Esophagus squamous epithelium (tissue), 5 donors: Measurements from ENCODE around the gene MS4A18. TPM values are rescaled to one million over a fixed set of nuclear protein-coding genes. Genes with fewer than 3 reads are reported as not detected.
A peak's percentile ranks its signal among the peaks of the same experiment; 100 is the strongest.

ENCODE experiments used
- DNase-seq: peaks from one replicate; lab custom pipeline; 2025; lab: John Stamatoyannopoulos, UW
- H3K27ac ChIP-seq, 4 donors: fragments of 200-600 bp; sonication (generic); one replicate each; pipeline ENCODE4 v1.5.1; 2016 to 2019; ENCODE audit warnings: mild to moderate bottlenecking in 1 of 4
- H3K27me3 ChIP-seq, 4 donors: fragments of 200-600 bp; sonication (generic); 1 replicate in 3 of 4; 2 replicates in 1 of 4; pipeline versions ENCODE4 v1.5.1 to v1.6.0; 2017 to 2021; ENCODE audit warnings: antibody characterized with exemption in 1 of 4
- H3K36me3 ChIP-seq, 3 donors: fragments of 200-600 bp; sonication (generic); one replicate each; pipeline ENCODE4 v1.5.1; 2016 to 2019
- H3K4me1 ChIP-seq, 3 donors: fragments of 200-600 bp; sonication (generic); one replicate each; pipeline ENCODE4 v1.5.1; 2017 to 2019
- H3K4me3 ChIP-seq, 4 donors: fragments of 200-600 bp; sonication (generic); 1 replicate in 3 of 4; 2 replicates in 1 of 4; pipeline ENCODE4 v1.5.1; 2016 to 2019; ENCODE audit warnings: mild to moderate bottlenecking in 2 of 4, moderate library complexity in 1 of 4
- H3K9me3 ChIP-seq, 3 donors: fragments of 200-600 bp; sonication (generic); one replicate each; pipeline ENCODE4 v1.5.1; 2016 to 2019
- POLR2A ChIP-seq, 4 donors: fragments of 450-650 bp; IDR thresholded peaks; one replicate each; pipeline ENCODE4 v1.6.1; 2017; ENCODE audit warnings: antibody characterized with exemption in 4 of 4, mild to moderate bottlenecking in 4 of 4, moderate library complexity in 3 of 4
- WGBS, 2 donors: methylation state at CpG; one replicate each; pipeline ENCODE4 v1.1.5; 2018; 5-methylcytosine and 5-hydroxymethylcytosine counted together
- intact Hi-C: fragments of 100-400 bp; cut with DNase I; formaldehyde crosslinking; loops from one replicate; pipeline ENCODE4 v1.15.0; 2022
- total RNA-seq, 4 donors: library from RNA; depleted of rRNA; stranded (reverse); fragments of >200 nt; gene quantifications; one replicate each; pipeline ENCODE4 v1.1.0, GENCODE V29; 2016
- TF ChIP-seq, protein P1 (sequence below), 6 experiments: fragments of 450-650 bp in 4 of 6; fragments of 200-600 bp in 2 of 6; sonication (generic) in 2 of 6; IDR thresholded peaks; one replicate each; pipeline ENCODE4 v1.5.1; 2016 to 2019; ENCODE audit warnings: antibody characterized with exemption in 6 of 6, mild to moderate bottlenecking in 4 of 6, moderate library complexity in 4 of 6
- donor health status: DM: yes; HTN: yes; CAD: no.

Gene MS4A18
- total RNA-seq, 4 donors from 2014 or later: not detected

- 13 to 15% methylated on average over 2 of the region's 2 CpGs for WGBS, 2 donors
- no peak within 1 kb of the TSS for H3K27ac ChIP-seq
- no peak within 1 kb of the TSS for H3K4me3 ChIP-seq
- DNase-seq: no peak
- no peaks in the 10 kb centered on the region for H3K27me3 ChIP-seq
- intact Hi-C loops: no loop called here
- no peaks in the 10 kb centered on the region for H3K36me3 ChIP-seq
- no peaks in the 10 kb centered on the region for H3K4me1 ChIP-seq
- no peak for TF ChIP-seq POLR2A (IDR thresholded peaks at IDR 0.05)
- TF ChIP-seq, protein P1, sequence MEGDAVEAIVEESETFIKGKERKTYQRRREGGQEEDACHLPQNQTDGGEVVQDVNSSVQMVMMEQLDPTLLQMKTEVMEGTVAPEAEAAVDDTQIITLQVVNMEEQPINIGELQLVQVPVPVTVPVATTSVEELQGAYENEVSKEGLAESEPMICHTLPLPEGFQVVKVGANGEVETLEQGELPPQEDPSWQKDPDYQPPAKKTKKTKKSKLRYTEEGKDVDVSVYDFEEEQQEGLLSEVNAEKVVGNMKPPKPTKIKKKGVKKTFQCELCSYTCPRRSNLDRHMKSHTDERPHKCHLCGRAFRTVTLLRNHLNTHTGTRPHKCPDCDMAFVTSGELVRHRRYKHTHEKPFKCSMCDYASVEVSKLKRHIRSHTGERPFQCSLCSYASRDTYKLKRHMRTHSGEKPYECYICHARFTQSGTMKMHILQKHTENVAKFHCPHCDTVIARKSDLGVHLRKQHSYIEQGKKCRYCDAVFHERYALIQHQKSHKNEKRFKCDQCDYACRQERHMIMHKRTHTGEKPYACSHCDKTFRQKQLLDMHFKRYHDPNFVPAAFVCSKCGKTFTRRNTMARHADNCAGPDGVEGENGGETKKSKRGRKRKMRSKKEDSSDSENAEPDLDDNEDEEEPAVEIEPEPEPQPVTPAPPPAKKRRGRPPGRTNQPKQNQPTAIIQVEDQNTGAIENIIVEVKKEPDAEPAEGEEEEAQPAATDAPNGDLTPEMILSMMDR (IDR thresholded peaks at IDR 0.05): no peak
- no peaks in the 10 kb centered on the region for H3K9me3 ChIP-seq
These were observed 25.2 kb upstream of the MS4A18 start, which contains the start of gene MS4A8 for GRCh38 chr11:60699284-60699691. Gene MS4A8, plus strand, starts transcription at chr11:60699612. Its CDS starts 1,249 bp downstream, at chr11:60700861.

GRCh38 chr11:60699936-60700335 is 24.6 kb upstream of the MS4A18 start:
- no peaks in the 10 kb centered on the region for H3K4me1 ChIP-seq
- no peaks in the 10 kb centered on the region for H3K36me3 ChIP-seq
- WGBS, 2 donors: 60 to 90% methylated on average over 1 to 3 of the region's 5 CpGs
- intact Hi-C loops: no loop called here
- H3K27ac ChIP-seq: no peak overlapping the region
- H3K4me3 ChIP-seq: no peak overlapping the region
- no peaks in the 10 kb centered on the region for H3K9me3 ChIP-seq
- no peaks in the 10 kb centered on the region for H3K27me3 ChIP-seq
- TF ChIP-seq, protein P1 (IDR thresholded peaks at IDR 0.05): no peak
- no peak for TF ChIP-seq POLR2A (IDR thresholded peaks at IDR 0.05)
- DNase-seq: no peak

GRCh38 chr11:60700689-60701468 is 23.6 kb upstream of the MS4A18 start:
- 58 to 60% methylated on average over 12 of the region's 14 CpGs for WGBS, 2 donors
- DNase-seq: no peak
- intact Hi-C loops: no loop called here
- TF ChIP-seq, protein P1 (IDR thresholded peaks at IDR 0.05): peak in 1 of 6 experiments; percentile 34
- no peak for TF ChIP-seq POLR2A (IDR thresholded peaks at IDR 0.05)
- Histone ChIP-seq H3K9me3 (no peaks in the 10 kb centered on the region), H3K27ac (no peak overlapping the region), H3K36me3 (no peaks in the 10 kb centered on the region), H3K27me3 (no peaks in the 10 kb centered on the region), H3K4me1 (no peaks in the 10 kb centered on the region), H3K4me3 (no peak overlapping the region)

DNA sequence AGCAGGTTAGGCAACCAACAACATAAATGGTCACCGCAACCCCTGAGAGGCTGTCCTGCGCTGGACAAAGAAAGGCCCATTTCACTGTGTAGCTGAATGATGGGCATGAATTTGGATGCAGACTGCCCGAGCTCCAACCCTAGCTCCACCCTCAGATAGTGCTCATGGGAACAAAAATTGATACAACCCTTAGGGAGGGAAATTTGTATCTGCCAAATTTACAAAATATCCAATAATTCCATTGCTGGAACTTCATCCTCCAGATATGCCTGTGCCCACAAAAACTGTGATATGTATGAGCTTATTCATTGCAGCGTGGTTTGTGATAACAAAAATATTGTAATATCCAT is 23.1 kb upstream of the MS4A18 start:
- no peaks in the 10 kb centered on the region for H3K9me3 ChIP-seq
- intact Hi-C loops: no loop called here
- H3K4me1 ChIP-seq: no peaks in the 10 kb centered on the region
- DNase-seq: no peak
- H3K36me3 ChIP-seq: no peaks in the 10 kb centered on the region
- H3K27me3 ChIP-seq: no peaks in the 10 kb centered on the region
- no peak overlapping the region for H3K4me3 ChIP-seq
- 56 to 60% methylated on average over 4 of the region's 4 CpGs for WGBS, 2 donors
- TF ChIP-seq POLR2A (IDR thresholded peaks at IDR 0.05): no peak
- TF ChIP-seq, protein P1 (IDR thresholded peaks at IDR 0.05): no peak
- no peak overlapping the region for H3K27ac ChIP-seq

GRCh38 chr11:60703374-60703773 is 21.1 kb upstream of the MS4A18 start:
- intact Hi-C loops: no loop called here
- WGBS, 2 donors: 91 to 92% methylated on average over 6 to 11 of the region's 12 CpGs
- H3K4me3 ChIP-seq: no peak overlapping the region

More at GRCh38 chr11:60703374-60703773, 21.1 kb upstream of the MS4A18 start:
- no peaks in the 10 kb centered on the region for H3K9me3 ChIP-seq
- no peak for DNase-seq
- H3K27ac ChIP-seq: no peak overlapping the region
- no peaks in the 10 kb centered on the region for H3K27me3 ChIP-seq
- no peaks in the 10 kb centered on the region for H3K4me1 ChIP-seq
- no peaks in the 10 kb centered on the region for H3K36me3 ChIP-seq
- TF ChIP-seq, protein P1 (IDR thresholded peaks at IDR 0.05): no peak
- no peak for TF ChIP-seq POLR2A (IDR thresholded peaks at IDR 0.05)
